HCT116 (cell line): Measurements from ENCODE around the gene NLN. TPM values are rescaled to one million over a fixed set of nuclear protein-coding genes. Genes with fewer than 3 reads are reported as not detected.
"Not testable (repeated sequence)": the region's sequence is repeated elsewhere in the genome, so short reads cannot be mapped to it uniquely, and the experiment has no call there.

Source experiments
- ATAC-seq: fragments of 200-7000 bp; cut with Tn5 transposase; 2 replicates; pipeline ENCODE4 v1.9.1; 2020; ENCODE audit warnings: mild to moderate bottlenecking, moderate library complexity
- BruUV-seq: library from RNA; stranded (reverse); fragments of 400-500 nt; replicated peaks from 2 replicates; lab custom pipeline; 2021; lab: Mats Ljungman, UMichigan
- CTCF ChIA-PET: fragments of 300-600 bp; sonication (Branson Sonifier 250); formaldehyde crosslinking; loops from one replicate; lab custom pipeline; 2021; ENCODE audit warnings: antibody characterized with exemption; lab: Charles Lee
- POLR2A ChIA-PET: fragments of 300-600, 350-600 bp; sonication (Branson Sonifier 250); formaldehyde crosslinking; loops from one replicate; lab custom pipeline; 2021; ENCODE audit warnings: antibody characterized with exemption; lab: Charles Lee
- RAD21 ChIA-PET, 2 experiments: fragments of 300-600 bp; sonication (Branson Sonifier 250); formaldehyde crosslinking; loops; one replicate each; lab custom pipeline; 2023; ENCODE audit warnings: low total read pairs in 2 of 2; ENCODE audit not compliant: uncharacterized antibody in 2 of 2, unreplicated experiment in 2 of 2, low non-redundant PET in 1 of 2; lab: Charles Lee
- DNase-seq: peaks from one replicate; pipeline ENCODE4 v3.0.0-alpha.2; 2010; ENCODE audit warnings: low read depth, low spot score
- H2AFZ ChIP-seq: fragments of 200-600 bp; shearing (Covaris generic), sonication (generic); 2 replicates; pipeline ENCODE4 v1.6.1; 2017; ENCODE audit warnings: low read depth, mixed run types, mixed read lengths, antibody characterized with exemption, low read length; ENCODE audit not compliant: poor library complexity, severe bottlenecking
- H3K27ac ChIP-seq: 2 replicates; pipeline ENCODE4 v1.5.1; 2012; ENCODE audit warnings: low read depth, low read length
- H3K27me3 ChIP-seq: fragments of 200-600 bp; sonication (generic); 2 replicates; pipeline ENCODE4 v1.6.1; 2016; ENCODE audit warnings: mixed run types, low read length, mixed read lengths; ENCODE audit not compliant: insufficient read depth
- H3K36me3 ChIP-seq, 2 experiments: fragments of 200-500 bp in 1 of 2; fragments of 200-600 bp in 1 of 2; sonication (Bioruptor generic) in 1 of 2; sonication (generic) in 1 of 2; 2 replicates each; pipeline versions ENCODE4 v1.5.1 to v1.6.1; 2014 to 2016; ENCODE audit warnings: low read length in 2 of 2, inconsistent platforms in 1 of 2, mixed read lengths in 1 of 2, mixed run types in 1 of 2; ENCODE audit not compliant: insufficient read depth in 2 of 2, control insufficient read depth in 1 of 2
- H3K4me1 ChIP-seq, 2 experiments: fragments of 200-600 bp in 1 of 2; sonication (generic) in 1 of 2; 2 replicates each; pipeline versions ENCODE4 v1.5.1 to v1.6.1; 2012 to 2017; ENCODE audit warnings: low read length in 2 of 2, inconsistent platforms in 1 of 2, mild to moderate bottlenecking in 1 of 2, mixed read lengths in 1 of 2, mixed run types in 1 of 2, moderate library complexity in 1 of 2; ENCODE audit not compliant: insufficient read depth in 2 of 2, control insufficient read depth in 1 of 2
- H3K4me2 ChIP-seq: fragments of 200-600 bp; sonication (generic); 2 replicates; pipeline ENCODE4 v1.6.1; 2017; ENCODE audit warnings: mixed run types, low read length, mixed read lengths
- H3K4me3 ChIP-seq, 2 experiments: fragments of 200-600 bp in 1 of 2; sonication (generic) in 1 of 2; replicated peaks in 1 of 2; 2 replicates each; pipeline ENCODE4 v1.5.1; 2011 to 2016; ENCODE audit warnings: low read length in 2 of 2, control low read depth in 1 of 2, low read depth in 1 of 2, mild to moderate bottlenecking in 1 of 2, mixed read lengths in 1 of 2, mixed run types in 1 of 2
- H3K79me2 ChIP-seq: fragments of 200-600 bp; sonication (generic); 2 replicates; pipeline ENCODE4 v1.6.1; 2017; ENCODE audit warnings: mild to moderate bottlenecking, mixed run types, low read length, moderate library complexity, mixed read lengths; ENCODE audit not compliant: insufficient read depth
- H3K9ac ChIP-seq: fragments of 200-600 bp; sonication (generic); 2 replicates; pipeline ENCODE4 v1.6.1; 2016; ENCODE audit warnings: low read length, mixed read lengths
- H3K9me2 ChIP-seq: fragments of 200-600 bp; sonication (generic), shearing (Covaris generic); 2 replicates; pipeline ENCODE4 v1.6.1; 2017; ENCODE audit warnings: mixed run types, mild to moderate bottlenecking, moderate library complexity; ENCODE audit not compliant: insufficient read depth
- H3K9me3 ChIP-seq, 2 experiments: fragments of 200-500 bp in 1 of 2; fragments of 200-600 bp in 1 of 2; sonication (Bioruptor generic) in 1 of 2; sonication (generic) in 1 of 2; 2 replicates each; pipeline ENCODE4 v1.6.1; 2014 to 2017; ENCODE audit warnings: low read length in 2 of 2, mixed read lengths in 2 of 2, inconsistent platforms in 1 of 2, low read depth in 1 of 2, mild to moderate bottlenecking in 1 of 2, mixed run types in 1 of 2, moderate library complexity in 1 of 2; ENCODE audit not compliant: control insufficient read depth in 1 of 2, insufficient read depth in 1 of 2
- H4K20me1 ChIP-seq: fragments of 200-600 bp; sonication (generic), shearing (Covaris generic); 2 replicates; pipeline ENCODE4 v1.6.1; 2017; ENCODE audit warnings: mixed run types, mild to moderate bottlenecking, moderate library complexity; ENCODE audit not compliant: insufficient read depth
- ATF3 ChIP-seq: IDR thresholded peaks from 2 replicates; pipeline ENCODE4 v1.6.1; 2012
- CBX3 ChIP-seq: IDR thresholded peaks from 2 replicates; pipeline ENCODE4 v1.6.1; 2012; ENCODE audit warnings: low read depth
- EGR1 ChIP-seq: IDR thresholded peaks from 2 replicates; pipeline ENCODE4 v1.6.1; 2012; ENCODE audit warnings: low read depth
- ELF1 ChIP-seq: IDR thresholded peaks from 2 replicates; pipeline ENCODE4 v1.6.1; 2012; ENCODE audit warnings: low read depth, borderline replicate concordance
- EZH2 ChIP-seq: fragments of 200-600 bp; sonication (generic); IDR thresholded peaks from 2 replicates; pipeline ENCODE4 v1.6.1; 2017; ENCODE audit warnings: antibody characterized with exemption, mixed run types
- FOSL1 ChIP-seq: IDR thresholded peaks from 2 replicates; pipeline ENCODE4 v1.6.1; 2012; ENCODE audit warnings: low read depth
- POLR2A ChIP-seq: IDR thresholded peaks from 2 replicates; pipeline ENCODE4 v1.7.0; 2011; ENCODE audit warnings: borderline replicate concordance; ENCODE audit not compliant: insufficient read depth, insufficient read length; ENCODE audit errors: extremely low read depth
- RAD21 ChIP-seq: IDR thresholded peaks from 2 replicates; pipeline ENCODE4 v1.6.1; 2012; ENCODE audit warnings: low read depth, mild to moderate bottlenecking
- SP1 ChIP-seq: IDR thresholded peaks from 2 replicates; pipeline ENCODE4 v1.6.1; 2012; ENCODE audit warnings: low read depth
- SRF ChIP-seq: IDR thresholded peaks from 2 replicates; pipeline ENCODE4 v1.6.1; 2012; ENCODE audit warnings: low read depth
- TCF7L2 ChIP-seq: IDR thresholded peaks from 2 replicates; pipeline ENCODE4 v1.7.0; 2011; ENCODE audit warnings: borderline replicate concordance, inconsistent platforms; ENCODE audit not compliant: insufficient read depth, insufficient read length; ENCODE audit errors: extremely low read depth
- YY1 ChIP-seq: IDR thresholded peaks from 2 replicates; pipeline ENCODE4 v1.6.1; 2011; ENCODE audit warnings: low read length, low read depth, moderate library complexity, mild to moderate bottlenecking; ENCODE audit not compliant: insufficient replicate concordance; ENCODE audit errors: extremely low read depth
- intact Hi-C: fragments of 100-400 bp; cut with micrococcal nuclease; formaldehyde crosslinking; loops from 2 replicates; pipeline ENCODE4 v1.10.0; 2022
- total RNA-seq: library from RNA; stranded (reverse); gene quantifications from one replicate; pipeline ENCODE4 v1.2.1, GENCODE V29; 2021; ENCODE audit not compliant: unreplicated experiment
- TF ChIP-seq, protein P1 (sequence below): IDR thresholded peaks from 2 replicates; pipeline ENCODE4 v1.6.1; 2012
- TF ChIP-seq, protein P2 (sequence below), 3 experiments: fragments of 200-600 bp in 1 of 3; sonication (generic) in 1 of 3; IDR thresholded peaks in 2 of 3; conservative IDR thresholded peaks in 1 of 3; 2 replicates each; pipeline ENCODE4 v1.5.1; 2012 to 2017; ENCODE audit warnings: low read depth in 2 of 3, low read length in 2 of 3, antibody characterized with exemption in 1 of 3, borderline replicate concordance in 1 of 3, control low read depth in 1 of 3, mild to moderate bottlenecking in 1 of 3, mixed read lengths in 1 of 3, mixed run types in 1 of 3, moderate library complexity in 1 of 3; ENCODE audit not compliant: insufficient read depth in 1 of 3

NLN gene
- total RNA-seq, 1 experiment from 2014 or later = 67.6 TPM

- Histone ChIP-seq H3K4me1 (no peaks in the 10 kb centered on the region), H3K9me3 (no peaks in the 10 kb centered on the region), H3K4me2 (no peak overlapping the region), H3K27ac (no peak overlapping the region), H3K9ac (no peak overlapping the region), H3K4me3 (no peak overlapping the region), H3K79me2 (no peaks in the 10 kb centered on the region), H2AFZ (no peak overlapping the region), H4K20me1 (no peaks in the 10 kb centered on the region), H3K27me3 (no peaks in the 10 kb centered on the region), H3K9me2 (peaks cover 3% of the 10 kb centered on the region; the same call in 1 of the 2 replicates), H3K36me3 (no peaks in the 10 kb centered on the region)
- DNase-seq (no peak), ATAC-seq (no peak)
- BruUV-seq = no TSS peak
- ChIA-PET CTCF (no interaction called here), POLR2A (no interaction called here), RAD21 (no interaction called here)
- intact Hi-C loops = no loop called here
- TF ChIP-seq SP1 (no peak), EZH2 (no peak), ATF3 (no peak), CBX3 (no peak), ELF1 (no peak), RAD21 (no peak), SRF (no peak), TCF7L2 (no peak), EGR1 (no peak), YY1 (no peak), POLR2A (no peak), FOSL1 (no peak)
- TF ChIP-seq, protein P1, sequence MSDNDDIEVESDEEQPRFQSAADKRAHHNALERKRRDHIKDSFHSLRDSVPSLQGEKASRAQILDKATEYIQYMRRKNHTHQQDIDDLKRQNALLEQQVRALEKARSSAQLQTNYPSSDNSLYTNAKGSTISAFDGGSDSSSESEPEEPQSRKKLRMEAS = no peak
- TF ChIP-seq, protein P2, sequence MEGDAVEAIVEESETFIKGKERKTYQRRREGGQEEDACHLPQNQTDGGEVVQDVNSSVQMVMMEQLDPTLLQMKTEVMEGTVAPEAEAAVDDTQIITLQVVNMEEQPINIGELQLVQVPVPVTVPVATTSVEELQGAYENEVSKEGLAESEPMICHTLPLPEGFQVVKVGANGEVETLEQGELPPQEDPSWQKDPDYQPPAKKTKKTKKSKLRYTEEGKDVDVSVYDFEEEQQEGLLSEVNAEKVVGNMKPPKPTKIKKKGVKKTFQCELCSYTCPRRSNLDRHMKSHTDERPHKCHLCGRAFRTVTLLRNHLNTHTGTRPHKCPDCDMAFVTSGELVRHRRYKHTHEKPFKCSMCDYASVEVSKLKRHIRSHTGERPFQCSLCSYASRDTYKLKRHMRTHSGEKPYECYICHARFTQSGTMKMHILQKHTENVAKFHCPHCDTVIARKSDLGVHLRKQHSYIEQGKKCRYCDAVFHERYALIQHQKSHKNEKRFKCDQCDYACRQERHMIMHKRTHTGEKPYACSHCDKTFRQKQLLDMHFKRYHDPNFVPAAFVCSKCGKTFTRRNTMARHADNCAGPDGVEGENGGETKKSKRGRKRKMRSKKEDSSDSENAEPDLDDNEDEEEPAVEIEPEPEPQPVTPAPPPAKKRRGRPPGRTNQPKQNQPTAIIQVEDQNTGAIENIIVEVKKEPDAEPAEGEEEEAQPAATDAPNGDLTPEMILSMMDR (IDR thresholded peaks at IDR 0.05 in 2 of 3, conservative IDR thresholded peaks at IDR 0.05 in 1 of 3; ENCODE audit: borderline replicate concordance in 1 of 3, insufficient read depth in 1 of 3, low read depth in 2 of 3, low read length in 2 of 3) = no peak
Observed at GRCh38 chr5:65837139-65837538, 115.1 kb downstream of the NLN start.

- H3K4me2 ChIP-seq, H3K9me2 ChIP-seq, H3K4me1 ChIP-seq, H3K27ac ChIP-seq, DNase-seq, intact Hi-C loops, H2AFZ ChIP-seq, H3K79me2 ChIP-seq, H3K36me3 ChIP-seq, ATAC-seq, H3K9me3 ChIP-seq, H3K9ac ChIP-seq, H4K20me1 ChIP-seq, BruUV-seq, POLR2A ChIA-PET, H3K27me3 ChIP-seq, CTCF ChIA-PET, H3K4me3 ChIP-seq, RAD21 ChIA-PET: not testable (repeated sequence)
Observed at GRCh38 chr5:65839170-65839569, 117.2 kb downstream of the NLN start.
